ENCODE measurements around the gene HSD17B13. TPM values are rescaled to one million over a fixed set of nuclear protein-coding genes. Genes with fewer than 3 reads are reported as not detected.

Gene HSD17B13
- polyA plus RNA-seq, 1 of the 3 experiments (the other 2 are of a cell fraction) = 0.13 TPM

- TF ChIP-seq USF2 (IDR thresholded peaks at IDR 0.05; ENCODE audit: borderline replicate concordance, low read depth, low read length) = no peak
These were observed 47.4 kb downstream of the HSD17B13 start (continued) for GRCh38 chr4:87275311-87275710.

- Histone ChIP-seq H3K36me3 (replicated peaks in 1 of 2; ENCODE audit: control insufficient read depth in 1 of 2, insufficient read depth in 2 of 2, low read length in 1 of 2) (no peaks in the 10 kb centered on the region), H3K9ac (no peak overlapping the region), H3K9me2 (no peaks in the 10 kb centered on the region), H4K20me1 (ENCODE audit: insufficient read depth) (no peaks in the 10 kb centered on the region), H3F3A (replicated peaks; ENCODE audit: insufficient read depth) (no peaks in the 10 kb centered on the region), H3K4me2 (no peak overlapping the region), H3K4me3 (ENCODE audit: low read depth in 2 of 2, low read length in 1 of 2) (no peak overlapping the region), H3K27me3 (ENCODE audit: insufficient read depth) (no peaks in the 10 kb centered on the region), H3K27ac (ENCODE audit: low read depth in 2 of 2, low read length in 1 of 2) (no peak overlapping the region), H2AFZ (ENCODE audit: low read depth) (no peak overlapping the region), H3K9me3 (no peaks in the 10 kb centered on the region), H3K79me2 (ENCODE audit: insufficient read depth) (no peaks in the 10 kb centered on the region), H3K4me1 (ENCODE audit: control insufficient read depth in 1 of 2, insufficient read depth in 2 of 2, low read depth in 1 of 2, low read length in 1 of 2) (no peaks in the 10 kb centered on the region; a peak in 1 of 4 replicates)
- no peak for DNase-seq
- TF ChIP-seq RAD21 (IDR thresholded peaks at IDR 0.05; ENCODE audit: low read length) (no peak), RCOR1 (IDR thresholded peaks at IDR 0.05; ENCODE audit: low read length) (no peak), NRF1 (IDR thresholded peaks at IDR 0.05; ENCODE audit: low read depth, low read length) (no peak), EZH2phosphoT487 (IDR thresholded peaks at IDR 0.05; ENCODE audit: borderline replicate concordance, low read depth) (no peak), IRF3 (IDR thresholded peaks at IDR 0.05; ENCODE audit: low read depth, low read length) (no peak), FOXJ3 (CRISPR knock-in tag; IDR thresholded peaks at IDR 0.05) (no peak), TAF1 (IDR thresholded peaks at IDR 0.05; ENCODE audit: borderline replicate concordance, low read depth, low read length) (no peak), MAX (IDR thresholded peaks at IDR 0.05; ENCODE audit: low read depth) (no peak), GABPA (IDR thresholded peaks at IDR 0.05; ENCODE audit: low read depth) (no peak), CHD2 (IDR thresholded peaks at IDR 0.05; ENCODE audit: low read length, partially characterized antibody) (no peak), USF1 (IDR thresholded peaks at IDR 0.05; ENCODE audit: borderline replicate concordance, low read depth) (no peak), JUND (IDR thresholded peaks at IDR 0.05) (no peak), YY1 (IDR thresholded peaks at IDR 0.05; ENCODE audit: low read depth) (no peak)
- CTCF ChIA-PET = no interaction called here
- POLR2A ChIA-PET = no interaction called here
These were observed 47.9 kb downstream of the HSD17B13 start for GRCh38 chr4:87274803-87275202.

GRCh38 chr4:87274327-87274726, 48.4 kb downstream of the HSD17B13 start:
- no peaks in the 10 kb centered on the region; a peak in 1 of 4 replicates for H3K4me1 ChIP-seq (ENCODE audit: control insufficient read depth in 1 of 2, insufficient read depth in 2 of 2, low read depth in 1 of 2, low read length in 1 of 2)
- H3K27me3 ChIP-seq (ENCODE audit: insufficient read depth) = no peaks in the 10 kb centered on the region
- H3K9me2 ChIP-seq = no peaks in the 10 kb centered on the region
- no peak overlapping the region for H3K27ac ChIP-seq (ENCODE audit: low read depth in 2 of 2, low read length in 1 of 2)
- no peak overlapping the region for H2AFZ ChIP-seq (ENCODE audit: low read depth)
- POLR2A ChIA-PET = no interaction called here
- no peaks in the 10 kb centered on the region for H3K36me3 ChIP-seq (replicated peaks in 1 of 2; ENCODE audit: control insufficient read depth in 1 of 2, insufficient read depth in 2 of 2, low read length in 1 of 2)
- H3F3A ChIP-seq (replicated peaks; ENCODE audit: insufficient read depth) = no peaks in the 10 kb centered on the region
- no peaks in the 10 kb centered on the region for H4K20me1 ChIP-seq (ENCODE audit: insufficient read depth)
- no peaks in the 10 kb centered on the region for H3K9me3 ChIP-seq
- DNase-seq = no peak
- no peak overlapping the region for H3K4me3 ChIP-seq (ENCODE audit: low read depth in 2 of 2, low read length in 1 of 2)
- no peak overlapping the region for H3K9ac ChIP-seq
- TF ChIP-seq JUND (IDR thresholded peaks at IDR 0.05) = no peak
- no peak overlapping the region for H3K4me2 ChIP-seq
- no peaks in the 10 kb centered on the region for H3K79me2 ChIP-seq (ENCODE audit: insufficient read depth)
- CTCF ChIA-PET = no interaction called here
